HG03025 (cell line): ENCODE data around the gene SLC66A1.
"Not testable (repeated sequence)": the region's sequence is repeated elsewhere in the genome, so short reads cannot be mapped to it uniquely, and the experiment has no call there.

Experiments
- ATAC-seq: cut with Tn5 transposase; IDR thresholded peaks from one replicate; pipeline ENCODE4 v1.9.1; 2021; ENCODE audit warnings: mild to moderate bottlenecking, moderate library complexity; ENCODE audit not compliant: unreplicated experiment, low FRiP score

SLC66A1 gene

GRCh38 chr1:19304081-19304480 lies 8.0 kb upstream of the SLC66A1 start:
- not testable (repeated sequence) for ATAC-seq

GRCh38 chr1:19305880-19306279 lies 6.2 kb upstream of the SLC66A1 start:
- no peak for ATAC-seq

- no peak for ATAC-seq
Measured at GRCh38 chr1:19306941-19307340, 5.2 kb upstream of the SLC66A1 start.

- no peak for ATAC-seq
Measured at GRCh38 chr1:19307794-19308508, 4.2 kb upstream of the SLC66A1 start.

- ATAC-seq, result no peak
Measured at GRCh38 chr1:19308509-19308907, 3.6 kb upstream of the SLC66A1 start.

GRCh38 chr1:19309123-19309813 lies 2.9 kb upstream of the SLC66A1 start:
- no peak for ATAC-seq

- no peak for ATAC-seq
Measured at GRCh38 chr1:19310061-19310460, 2.1 kb upstream of the SLC66A1 start.

- ATAC-seq, result no peak
Measured at GRCh38 chr1:19310720-19311502, 1.2 kb upstream of the SLC66A1 start.

GRCh38 chr1:19311503-19311930 lies 609 bp upstream of the SLC66A1 start:
- no peak for ATAC-seq

- no peak for ATAC-seq
Measured at GRCh38 chr1:19312782-19313635, 883 bp downstream of the SLC66A1 start.

GRCh38 chr1:19313636-19313959 lies 1.5 kb downstream of the SLC66A1 start:
- ATAC-seq, result no peak

GRCh38 chr1:19313961-19314882 lies 2.1 kb downstream of the SLC66A1 start:
- ATAC-seq, result no peak

- no peak for ATAC-seq
Measured at GRCh38 chr1:19315378-19316198, 3.5 kb downstream of the SLC66A1 start.

- no peak for ATAC-seq
Measured at GRCh38 chr1:19317126-19317910, 5.2 kb downstream of the SLC66A1 start.

- ATAC-seq, result no peak
Measured at GRCh38 chr1:19319196-19319595, 7.1 kb downstream of the SLC66A1 start.

GRCh38 chr1:19321071-19321470 lies 8.9 kb downstream of the SLC66A1 start:
- ATAC-seq, result no peak

GRCh38 chr1:19322481-19322880 lies 10.4 kb downstream of the SLC66A1 start:
- no peak for ATAC-seq
